H9 (cell line): ENCODE data around the gene RHOB. TPM values are rescaled to one million over a fixed set of nuclear protein-coding genes. Genes with fewer than 3 reads are reported as not detected.

Experiments
- DNase-seq: peaks from one replicate; pipeline ENCODE4 v3.0.0-alpha.2; 2017
- H2AFZ ChIP-seq: one replicate; pipeline ENCODE4 v1.6.1; 2013; ENCODE audit warnings: mild to moderate bottlenecking, low read length, control low read depth, moderate library complexity
- H2AK5ac ChIP-seq: 2 replicates; pipeline ENCODE4 v1.6.1; 2013; ENCODE audit warnings: low read length, control low read depth, mixed read lengths; ENCODE audit not compliant: insufficient read length
- H2BK120ac ChIP-seq: one replicate; pipeline ENCODE4 v1.6.1; 2013; ENCODE audit warnings: low read depth, mild to moderate bottlenecking, low read length, control low read depth, inconsistent platforms; ENCODE audit not compliant: poor library complexity, severe bottlenecking
- H2BK12ac ChIP-seq: 2 replicates; pipeline ENCODE4 v1.6.1; 2013; ENCODE audit warnings: low read length, control low read depth, mixed read lengths, low read depth; ENCODE audit not compliant: insufficient read length
- H2BK15ac ChIP-seq: 2 replicates; pipeline ENCODE4 v1.6.1; 2013; ENCODE audit warnings: low read depth, low read length, control low read depth
- H2BK20ac ChIP-seq: one replicate; pipeline ENCODE4 v1.6.1; 2013; ENCODE audit warnings: low read depth, mild to moderate bottlenecking, low read length, control low read depth, inconsistent platforms; ENCODE audit not compliant: poor library complexity, severe bottlenecking
- H2BK5ac ChIP-seq: 2 replicates; pipeline ENCODE4 v1.6.1; 2013; ENCODE audit warnings: low read length, control low read depth, mixed read lengths; ENCODE audit not compliant: insufficient read length
- H3K14ac ChIP-seq: 2 replicates; pipeline ENCODE4 v1.6.1; 2013; ENCODE audit warnings: low read length, control low read depth; ENCODE audit not compliant: insufficient read depth
- H3K18ac ChIP-seq: 2 replicates; pipeline ENCODE4 v1.6.1; 2013; ENCODE audit warnings: low read depth, mild to moderate bottlenecking, mixed read lengths, low read length, control low read depth; ENCODE audit not compliant: insufficient read length
- H3K23ac ChIP-seq: 2 replicates; pipeline ENCODE4 v1.6.1; 2013; ENCODE audit warnings: low read length, control low read depth, mixed read lengths, low read depth; ENCODE audit not compliant: insufficient read length
- H3K23me2 ChIP-seq: 2 replicates; pipeline ENCODE4 v1.6.1; 2013; ENCODE audit warnings: low read depth, mild to moderate bottlenecking, mixed read lengths, low read length, control low read depth; ENCODE audit not compliant: insufficient read length, poor library complexity, severe bottlenecking
- H3K27ac ChIP-seq: 2 replicates; pipeline ENCODE4 v1.5.1; 2013; ENCODE audit warnings: low read length, control low read depth, mixed read lengths, low read depth; ENCODE audit not compliant: insufficient read length
- H3K27me3 ChIP-seq: 2 replicates; pipeline ENCODE4 v1.6.1; 2013; ENCODE audit warnings: low read length, control low read depth, inconsistent platforms; ENCODE audit not compliant: insufficient read depth
- H3K4ac ChIP-seq: 2 replicates; pipeline ENCODE4 v1.6.1; 2013; ENCODE audit warnings: low read depth, mild to moderate bottlenecking, control low read depth, inconsistent platforms, low read length, moderate library complexity
- H3K4me1 ChIP-seq: 2 replicates; pipeline ENCODE4 v1.6.1; 2013; ENCODE audit warnings: low read length, control low read depth, inconsistent platforms; ENCODE audit not compliant: insufficient read depth
- H3K4me2 ChIP-seq: 2 replicates; pipeline ENCODE4 v1.6.1; 2013; ENCODE audit warnings: low read length, control low read depth, mixed read lengths; ENCODE audit not compliant: insufficient read length, insufficient read depth
- H3K56ac ChIP-seq: 2 replicates; pipeline ENCODE4 v1.6.1; 2013; ENCODE audit warnings: low read depth, mild to moderate bottlenecking, mixed read lengths, low read length, control low read depth; ENCODE audit not compliant: insufficient read length
- H3K79me1 ChIP-seq: 2 replicates; pipeline ENCODE4 v1.6.1; 2013; ENCODE audit warnings: low read depth, mild to moderate bottlenecking, moderate library complexity, low read length, control low read depth, inconsistent platforms; ENCODE audit not compliant: insufficient read depth, poor library complexity, severe bottlenecking
- H3K79me2 ChIP-seq: 2 replicates; pipeline ENCODE4 v1.6.1; 2013; ENCODE audit warnings: low read length, control low read depth, inconsistent platforms; ENCODE audit not compliant: insufficient read depth
- H3K9ac ChIP-seq: 2 replicates; pipeline ENCODE4 v1.6.1; 2013; ENCODE audit warnings: low read length, control low read depth, mixed read lengths; ENCODE audit not compliant: insufficient read length; ENCODE audit errors: extremely low read depth
- H3K9me3 ChIP-seq: one replicate; pipeline ENCODE4 v1.6.1; 2013; ENCODE audit warnings: low read depth, low read length, inconsistent platforms; ENCODE audit not compliant: control insufficient read depth
- H3T11ph ChIP-seq: one replicate; pipeline ENCODE4 v1.6.1; 2013; ENCODE audit warnings: mild to moderate bottlenecking, low read length, control low read depth, inconsistent platforms
- H4K20me1 ChIP-seq: one replicate; pipeline ENCODE4 v1.6.1; 2013; ENCODE audit not compliant: control insufficient read depth, insufficient read length, insufficient read depth
- H4K5ac ChIP-seq: 2 replicates; pipeline ENCODE4 v1.6.1; 2013; ENCODE audit warnings: low read depth, mild to moderate bottlenecking, mixed read lengths, low read length, control low read depth; ENCODE audit not compliant: insufficient read length
- H4K8ac ChIP-seq: replicated peaks from 2 replicates; pipeline ENCODE4 v1.6.1; 2013; ENCODE audit warnings: low read length, control low read depth, mixed read lengths, low read depth; ENCODE audit not compliant: insufficient read length
- H4K91ac ChIP-seq: 2 replicates; pipeline ENCODE4 v1.6.1; 2013; ENCODE audit warnings: low read depth, mild to moderate bottlenecking, moderate library complexity, mixed read lengths, low read length, control low read depth; ENCODE audit not compliant: insufficient read length
- H3K27ac Mint-ChIP-seq, 3 experiments: 2 replicates in 2 of 3; 3 replicates in 1 of 3; pipeline ENCODE4 v1.8.0; 2020 to 2021; ENCODE audit warnings: mixed read lengths in 3 of 3, mild to moderate bottlenecking in 1 of 3, moderate library complexity in 1 of 3
- H3K27me3 Mint-ChIP-seq: 2 replicates; pipeline ENCODE4 v1.8.0; 2021; ENCODE audit warnings: low read depth, mild to moderate bottlenecking, moderate library complexity, mixed read lengths
- H3K36me3 Mint-ChIP-seq, 3 experiments: 2 replicates in 2 of 3; 3 replicates in 1 of 3; pipeline ENCODE4 v1.8.0; 2020 to 2021; ENCODE audit warnings: low read depth in 3 of 3, mixed read lengths in 3 of 3; ENCODE audit not compliant: insufficient read depth in 1 of 3
- H3K4me1 Mint-ChIP-seq, 2 experiments: 2 replicates each; pipeline ENCODE4 v1.8.0; 2020; ENCODE audit warnings: mixed read lengths in 2 of 2
- H3K4me3 Mint-ChIP-seq, 2 experiments: 2 replicates in 1 of 2; 3 replicates in 1 of 2; pipeline ENCODE4 v1.8.0; 2020 to 2021; ENCODE audit warnings: mild to moderate bottlenecking in 2 of 2, mixed read lengths in 2 of 2, moderate library complexity in 1 of 2
- H3K9me3 Mint-ChIP-seq, 2 experiments: 2 replicates in 1 of 2; 3 replicates in 1 of 2; pipeline ENCODE4 v1.8.0; 2020; ENCODE audit warnings: mild to moderate bottlenecking in 2 of 2, mixed read lengths in 2 of 2, moderate library complexity in 1 of 2
- WGBS: extraction: QIAGEN DNeasy Blood & Tissue Kit; methylation state at CpG from one replicate; pipeline ENCODE4 v1.1.7; 2013; ENCODE audit warnings: missing lambda C conversion rate, low lambda C conversion rate, mixed read lengths; ENCODE audit not compliant: insufficient read length; ENCODE audit errors: extremely low coverage; 5-methylcytosine and 5-hydroxymethylcytosine counted together
- total RNA-seq: library from RNA; stranded (reverse); gene quantifications from 2 replicates; pipeline ENCODE4 v1.2.1, GENCODE V29; 2021
- TF ChIP-seq, protein P1 (sequence below): fragments of 200-600 bp; sonication (generic); conservative IDR thresholded peaks from 3 replicates; pipeline ENCODE4 v1.8.0; 2021; ENCODE audit warnings: antibody characterized with exemption, mild to moderate bottlenecking

The RHOB gene
- total RNA-seq, 1 experiment from 2014 or later = 10.3 TPM

DNA sequence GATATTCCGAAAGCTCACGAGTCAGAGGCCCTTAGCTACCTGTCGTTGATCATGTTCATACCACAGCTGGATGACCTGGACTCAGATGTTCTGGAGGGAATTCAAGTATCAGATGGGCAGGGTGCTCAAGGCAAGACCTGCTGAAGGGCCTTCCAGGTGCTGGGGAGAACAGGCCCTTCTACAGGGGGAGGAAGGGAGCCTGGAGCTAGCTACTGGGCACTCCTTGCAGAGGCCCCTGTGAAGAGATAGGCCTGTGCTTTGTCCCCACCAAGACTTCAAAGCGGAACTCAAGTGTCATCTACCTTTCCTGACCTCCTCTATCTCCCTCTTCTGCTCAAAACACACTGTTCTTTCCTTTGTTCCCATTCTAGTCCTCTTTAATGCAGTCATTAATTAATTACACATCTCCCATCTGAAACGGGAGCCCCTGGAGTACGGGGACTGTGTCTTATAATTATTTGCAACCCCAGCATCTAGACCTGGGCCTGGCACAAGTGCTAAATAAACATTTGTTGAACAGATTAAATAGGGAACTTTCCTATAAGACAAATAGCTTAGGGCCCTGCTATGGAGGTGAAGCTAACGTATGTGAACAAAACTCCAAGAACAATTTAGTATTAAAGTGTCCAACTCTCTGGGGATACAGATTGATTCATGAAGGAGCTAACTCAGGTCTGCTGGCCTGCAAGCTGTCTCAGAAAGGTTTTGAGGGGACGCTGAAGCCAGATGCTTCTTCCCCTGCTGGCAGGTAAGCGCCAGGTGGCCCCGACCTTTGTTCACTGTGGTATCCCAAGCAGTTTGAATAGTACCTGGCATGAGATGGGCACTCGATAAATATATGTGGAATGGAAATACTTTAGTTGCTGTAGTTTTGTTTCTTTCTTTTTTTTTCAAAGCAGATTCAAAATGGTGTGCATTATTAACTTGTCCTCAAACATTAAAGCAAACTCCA lies 22.0 kb downstream of the RHOB start:
- no peaks in the 10 kb centered on the region for H3K79me2 ChIP-seq
- TF ChIP-seq, protein P1, sequence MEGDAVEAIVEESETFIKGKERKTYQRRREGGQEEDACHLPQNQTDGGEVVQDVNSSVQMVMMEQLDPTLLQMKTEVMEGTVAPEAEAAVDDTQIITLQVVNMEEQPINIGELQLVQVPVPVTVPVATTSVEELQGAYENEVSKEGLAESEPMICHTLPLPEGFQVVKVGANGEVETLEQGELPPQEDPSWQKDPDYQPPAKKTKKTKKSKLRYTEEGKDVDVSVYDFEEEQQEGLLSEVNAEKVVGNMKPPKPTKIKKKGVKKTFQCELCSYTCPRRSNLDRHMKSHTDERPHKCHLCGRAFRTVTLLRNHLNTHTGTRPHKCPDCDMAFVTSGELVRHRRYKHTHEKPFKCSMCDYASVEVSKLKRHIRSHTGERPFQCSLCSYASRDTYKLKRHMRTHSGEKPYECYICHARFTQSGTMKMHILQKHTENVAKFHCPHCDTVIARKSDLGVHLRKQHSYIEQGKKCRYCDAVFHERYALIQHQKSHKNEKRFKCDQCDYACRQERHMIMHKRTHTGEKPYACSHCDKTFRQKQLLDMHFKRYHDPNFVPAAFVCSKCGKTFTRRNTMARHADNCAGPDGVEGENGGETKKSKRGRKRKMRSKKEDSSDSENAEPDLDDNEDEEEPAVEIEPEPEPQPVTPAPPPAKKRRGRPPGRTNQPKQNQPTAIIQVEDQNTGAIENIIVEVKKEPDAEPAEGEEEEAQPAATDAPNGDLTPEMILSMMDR = no peak
- no peaks in the 10 kb centered on the region; the same call in 1 of the 2 replicates for H3K27me3 ChIP-seq
- no peak overlapping the region for H2BK20ac ChIP-seq
- H4K91ac ChIP-seq = no peak overlapping the region
- H3K4me1 ChIP-seq = no peaks in the 10 kb centered on the region
- no peak overlapping the region for H3K4me2 ChIP-seq
- no peak overlapping the region for H3K23ac ChIP-seq
- no peak overlapping the region for H3K4ac ChIP-seq
- no peaks in the 10 kb centered on the region for H3K23me2 ChIP-seq
- H3K14ac ChIP-seq = no peak overlapping the region
- no peak overlapping the region for H2BK5ac ChIP-seq
- H3K9me3 ChIP-seq = no peaks in the 10 kb centered on the region
- H4K8ac ChIP-seq = no peak overlapping the region
- H2AFZ ChIP-seq = no peak overlapping the region
- H4K5ac ChIP-seq = no peak overlapping the region
- H3K9ac ChIP-seq = no peak overlapping the region
- no peak overlapping the region for H2BK12ac ChIP-seq
- no peak overlapping the region for H2BK15ac ChIP-seq
- no peaks in the 10 kb centered on the region for H4K20me1 ChIP-seq
- no CpG with 5 or more reads among the region's 11 CpGs for WGBS
- H3K18ac ChIP-seq = no peak overlapping the region
- H3K27ac Mint-ChIP-seq = no peak overlapping the region
- H3K27me3 Mint-ChIP-seq = peaks cover 22% of the 10 kb centered on the region
- no peak overlapping the region for H2BK120ac ChIP-seq
- no peak overlapping the region for H3K27ac ChIP-seq
- no peak overlapping the region for H3K56ac ChIP-seq
- H2AK5ac ChIP-seq = no peak overlapping the region
- H3K4me1 Mint-ChIP-seq = peaks cover 4 to 5% of the 10 kb centered on the region in 2 experiments
- H3K4me3 Mint-ChIP-seq = no peak overlapping the region
- H3T11ph ChIP-seq = no peak overlapping the region
- H3K9me3 Mint-ChIP-seq = no peaks in the 10 kb centered on the region
- H3K79me1 ChIP-seq = no peaks in the 10 kb centered on the region
- DNase-seq = no peak
- H3K36me3 Mint-ChIP-seq = no peaks in the 10 kb centered on the region
